ENCODE measurements around the gene KIF27.
"Not testable (repeated sequence)": the region's sequence is repeated elsewhere in the genome, so short reads cannot be mapped to it uniquely, and the experiment has no call there.

KIF27 gene

GRCh38 chr9:83920927-83921707, at the start of gene KIF27:
Gene KIF27 (minus strand): TSS chr9:83921432. CDS start chr9:83915591, 5,841 bp downstream.
- DNase-seq: peak; percentile 96

GRCh38 chr9:83969602-83970001, 48.4 kb upstream of the KIF27 start:
- no peak for DNase-seq

GRCh38 chr9:83967073-83967472, 45.8 kb upstream of the KIF27 start:
- DNase-seq: no peak

GRCh38 chr9:83966209-83966582, 45.0 kb upstream of the KIF27 start:
- DNase-seq: no peak

GRCh38 chr9:83965350-83966208, 44.3 kb upstream of the KIF27 start:
- no peak for DNase-seq

GRCh38 chr9:83964973-83965349, 43.7 kb upstream of the KIF27 start:
- DNase-seq: no peak

GRCh38 chr9:83962165-83962564, 40.9 kb upstream of the KIF27 start:
- DNase-seq: peak; percentile 58

GRCh38 chr9:83960991-83961390, 39.8 kb upstream of the KIF27 start:
- no peak for DNase-seq

- no peak for DNase-seq
Measured at GRCh38 chr9:83959061-83959460, 37.8 kb upstream of the KIF27 start.

GRCh38 chr9:83957248-83957513, 35.9 kb upstream of the KIF27 start:
- no peak for DNase-seq

- peak; percentile 54 for DNase-seq
Measured at GRCh38 chr9:83956436-83957247, 35.4 kb upstream of the KIF27 start.

GRCh38 chr9:83956086-83956435, 34.8 kb upstream of the KIF27 start:
- DNase-seq: no peak

- DNase-seq: not testable (repeated sequence)
Measured at GRCh38 chr9:83948096-83948495, 26.9 kb upstream of the KIF27 start.

- no peak for DNase-seq
Measured at GRCh38 chr9:83940590-83941303, 19.5 kb upstream of the KIF27 start.

- peak; percentile 37 for DNase-seq
Measured at GRCh38 chr9:83937861-83938455, 16.7 kb upstream of the KIF27 start.

- DNase-seq: no peak
Measured at GRCh38 chr9:83936523-83936922, 15.3 kb upstream of the KIF27 start.

- DNase-seq: peak; percentile 82
Measured at GRCh38 chr9:83935276-83935935, 14.2 kb upstream of the KIF27 start.

GRCh38 chr9:83934569-83935275, 13.5 kb upstream of the KIF27 start:
- peak; percentile 65 for DNase-seq

- peak; percentile 43 for DNase-seq
Measured at GRCh38 chr9:83933790-83934189, 12.6 kb upstream of the KIF27 start.

GRCh38 chr9:83932851-83933250, 11.6 kb upstream of the KIF27 start:
- DNase-seq: no peak

- DNase-seq: no peak
Measured at GRCh38 chr9:83932011-83932410, 10.8 kb upstream of the KIF27 start.

Measured in NCI-H226 (cell line).